GM21825 (cell line): Measurements from ENCODE around the gene S1PR3.

ENCODE experiments used
- ATAC-seq: cut with Tn5 transposase; IDR thresholded peaks from one replicate; pipeline ENCODE4 v1.9.1; 2021; ENCODE audit warnings: mild to moderate bottlenecking, moderate library complexity; ENCODE audit not compliant: unreplicated experiment

Gene S1PR3

DNA sequence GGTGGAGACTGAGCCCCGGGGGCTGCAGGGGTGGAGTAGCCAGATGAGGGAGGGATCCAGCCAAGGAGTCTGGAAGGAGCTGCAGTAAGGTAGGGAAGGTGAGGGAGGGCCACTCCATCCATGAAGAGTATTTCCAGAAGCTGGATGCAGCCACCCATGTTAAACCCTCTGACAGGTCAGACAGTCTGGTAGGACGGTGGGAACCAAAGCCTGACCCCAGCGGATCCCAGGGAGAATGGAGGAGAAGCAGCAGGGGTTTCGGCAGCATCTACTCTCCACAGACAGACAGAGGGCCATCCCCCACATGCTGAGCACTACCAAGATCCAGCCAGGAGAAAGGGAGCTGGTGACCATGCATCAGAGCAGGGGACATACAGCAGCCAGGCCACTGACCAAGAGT is 22.5 kb upstream of the S1PR3 start:
- ATAC-seq = no peak

- no peak for ATAC-seq
Measured at GRCh38 chr9:88969646-88970373, 21.5 kb upstream of the S1PR3 start.

- ATAC-seq = no peak
Measured at GRCh38 chr9:88971131-88971960, 19.9 kb upstream of the S1PR3 start.

DNA sequence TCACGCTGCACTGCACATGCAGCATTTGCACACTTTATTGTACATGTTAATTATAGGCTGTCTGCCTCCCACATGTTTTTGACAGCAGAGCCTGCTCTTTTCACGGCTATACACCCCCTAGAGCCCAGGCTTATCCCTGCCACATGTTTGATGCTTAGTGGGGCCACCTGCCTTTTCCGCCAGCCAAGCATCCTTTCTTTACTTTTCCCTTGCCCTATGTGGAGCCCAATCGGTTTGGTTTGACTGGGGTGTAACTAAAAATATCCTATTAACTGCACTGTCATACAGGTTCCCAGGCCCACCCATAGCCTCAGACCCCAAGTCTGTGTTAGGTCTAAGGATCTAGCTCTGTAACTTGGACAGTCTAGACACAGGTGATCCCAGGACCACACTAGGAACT is 18.9 kb upstream of the S1PR3 start:
- ATAC-seq = no peak

DNA sequence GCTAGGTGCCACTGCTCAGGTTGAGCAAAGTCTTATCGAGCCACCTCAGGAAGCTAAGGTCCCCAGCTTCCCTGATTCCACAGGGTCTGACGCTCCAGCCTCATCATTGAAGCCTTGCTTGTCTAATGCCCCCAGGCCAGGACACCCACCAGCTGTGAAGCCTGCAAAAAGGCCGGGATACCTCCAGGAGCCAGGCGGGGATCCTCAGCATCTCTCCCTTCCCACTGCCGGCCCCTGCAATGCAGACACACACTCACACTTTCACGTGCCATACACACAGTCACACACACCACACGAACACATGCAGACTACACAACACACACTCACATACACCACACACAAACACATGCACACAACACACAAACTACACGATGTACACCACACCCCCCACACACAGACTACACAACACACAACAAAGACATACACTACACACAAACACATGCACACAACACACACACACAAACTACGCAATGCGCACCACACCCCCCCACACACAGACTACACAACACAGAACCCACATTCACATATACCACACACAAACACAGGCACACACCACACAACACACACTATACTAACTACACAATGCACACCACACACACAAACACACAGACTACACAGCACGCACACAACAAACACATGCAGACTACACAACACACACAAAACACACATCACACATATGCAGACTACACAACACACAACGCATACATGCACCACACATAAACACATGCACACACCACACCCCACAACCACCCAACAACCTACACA is 17.8 kb upstream of the S1PR3 start:
- ATAC-seq = no peak

DNA sequence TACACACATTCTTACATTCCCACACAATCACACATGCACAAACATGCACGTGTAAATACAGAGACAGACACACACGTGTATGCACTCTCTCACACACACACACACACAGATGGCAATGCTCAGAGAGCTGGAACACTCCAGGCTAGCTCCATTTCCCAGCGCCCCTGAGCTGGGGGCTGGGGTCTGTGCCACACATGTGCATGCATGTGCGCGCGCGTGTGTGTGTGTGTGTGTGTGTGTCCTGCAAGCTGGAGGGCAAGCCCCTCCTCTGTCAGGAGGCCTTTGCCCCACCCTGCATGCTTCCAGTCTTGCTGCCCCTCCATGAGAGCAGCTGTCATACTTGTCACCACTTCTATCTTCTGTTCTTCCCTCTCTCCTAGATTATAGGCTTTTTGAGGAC is 16.6 kb upstream of the S1PR3 start:
- no peak for ATAC-seq

DNA sequence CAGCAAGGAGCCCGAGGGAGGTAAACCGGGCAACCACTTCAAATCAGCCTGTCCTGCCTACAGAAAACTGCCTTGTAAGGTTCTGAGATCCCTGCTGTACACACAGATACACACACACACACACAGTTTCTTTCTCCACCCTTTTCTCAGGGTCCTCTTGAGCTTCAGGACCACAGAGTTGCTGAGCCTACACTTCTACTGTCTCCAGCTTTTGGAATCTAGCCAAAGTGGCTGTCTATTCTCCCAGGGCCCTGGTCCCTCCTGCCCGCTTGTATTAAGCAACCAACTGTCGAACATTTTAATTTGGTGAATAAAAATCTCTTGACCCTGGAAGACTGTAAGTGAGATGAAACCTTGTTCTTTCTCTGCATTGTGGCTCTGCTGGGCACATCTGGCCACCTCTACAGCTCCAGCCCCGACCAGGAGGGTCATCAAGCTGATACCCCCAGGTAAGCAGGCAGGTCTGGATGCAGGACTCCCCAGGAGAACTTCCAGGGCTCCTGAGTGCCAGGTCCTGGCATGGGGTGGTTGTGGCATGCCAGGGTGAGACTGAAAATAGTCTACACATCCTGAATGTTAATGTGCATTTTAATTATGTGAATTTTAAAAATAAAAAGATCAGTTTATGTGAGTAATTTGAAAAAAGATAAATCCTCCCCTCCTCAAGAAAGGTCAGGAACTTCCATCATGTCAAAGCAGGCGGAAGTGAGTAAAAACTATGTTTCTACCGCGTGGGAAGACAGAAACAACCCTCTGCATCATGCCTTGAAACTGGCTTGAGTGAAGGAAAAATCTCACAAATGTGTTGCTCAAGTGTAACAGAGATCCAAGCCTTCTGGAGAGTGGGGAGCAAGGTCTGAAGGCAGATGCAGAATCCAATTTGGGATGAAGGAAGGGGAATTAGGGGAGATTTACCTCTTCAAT is 15.0 kb upstream of the S1PR3 start:
- ATAC-seq = no peak

- ATAC-seq = no peak
Measured at GRCh38 chr9:88976890-88977257, 14.4 kb upstream of the S1PR3 start.

GRCh38 chr9:88978034-88978433 is 13.2 kb upstream of the S1PR3 start:
- ATAC-seq = no peak

- no peak for ATAC-seq
Measured at GRCh38 chr9:88979021-88979420, 12.2 kb upstream of the S1PR3 start.

DNA sequence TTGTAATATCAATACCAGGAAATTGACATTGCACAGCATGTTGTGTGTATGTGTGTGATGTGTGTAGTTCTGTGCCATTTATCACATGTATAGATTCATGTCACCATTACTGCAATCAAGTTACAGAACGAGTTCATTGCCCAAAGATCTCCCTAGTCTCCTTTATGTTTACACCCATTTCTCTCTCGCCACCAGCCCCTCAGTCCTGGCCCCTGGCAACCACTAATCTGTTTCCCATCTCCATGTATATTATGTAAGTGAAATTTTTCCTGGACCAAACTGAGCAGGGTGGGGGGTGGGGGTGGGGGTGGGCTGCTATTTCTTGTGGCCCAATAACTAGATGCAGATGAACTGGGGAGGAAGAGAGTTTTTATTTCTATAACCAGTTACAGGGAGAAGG is 11.5 kb upstream of the S1PR3 start:
- no peak for ATAC-seq

DNA sequence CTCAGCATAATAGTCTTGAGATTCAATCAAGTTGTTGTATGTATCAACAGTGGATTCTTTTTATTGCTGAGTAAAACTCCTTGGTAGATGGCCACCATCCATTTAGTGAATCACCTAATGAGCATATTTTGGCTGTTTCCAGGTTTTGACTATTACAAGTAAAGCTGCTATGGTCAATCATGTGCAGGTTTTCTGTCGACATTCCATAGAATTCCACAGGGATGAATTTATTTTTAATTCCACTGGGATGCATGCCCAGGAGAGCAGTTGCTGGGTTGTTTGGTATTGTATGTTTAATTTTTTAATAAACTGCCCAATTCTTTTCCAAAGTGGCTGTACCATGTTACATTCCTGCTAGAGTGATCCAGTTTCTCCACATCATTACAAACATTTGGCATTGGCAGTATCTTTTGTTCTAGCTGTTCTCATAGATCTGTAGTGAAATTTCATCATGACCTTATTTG is 10.5 kb upstream of the S1PR3 start:
- ATAC-seq = no peak

GRCh38 chr9:88983865-88984542 is 7.3 kb upstream of the S1PR3 start:
- ATAC-seq = no peak

DNA sequence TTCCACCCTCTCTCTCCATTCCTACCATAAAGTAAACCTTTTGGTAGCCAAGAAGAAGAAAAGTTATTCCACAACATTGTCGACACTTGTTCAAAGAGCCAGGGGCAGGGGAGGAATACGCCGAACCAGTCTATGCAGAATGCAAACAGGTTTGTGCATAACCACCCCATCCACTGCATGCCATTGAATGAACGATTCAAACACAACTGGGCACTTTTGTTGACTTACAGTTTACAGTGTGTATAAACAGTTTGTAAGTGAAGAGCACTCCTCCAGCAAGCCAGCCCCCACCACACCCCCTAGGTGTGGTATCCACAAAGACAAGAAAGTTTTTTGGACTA is 6.8 kb upstream of the S1PR3 start:
- no peak for ATAC-seq

DNA sequence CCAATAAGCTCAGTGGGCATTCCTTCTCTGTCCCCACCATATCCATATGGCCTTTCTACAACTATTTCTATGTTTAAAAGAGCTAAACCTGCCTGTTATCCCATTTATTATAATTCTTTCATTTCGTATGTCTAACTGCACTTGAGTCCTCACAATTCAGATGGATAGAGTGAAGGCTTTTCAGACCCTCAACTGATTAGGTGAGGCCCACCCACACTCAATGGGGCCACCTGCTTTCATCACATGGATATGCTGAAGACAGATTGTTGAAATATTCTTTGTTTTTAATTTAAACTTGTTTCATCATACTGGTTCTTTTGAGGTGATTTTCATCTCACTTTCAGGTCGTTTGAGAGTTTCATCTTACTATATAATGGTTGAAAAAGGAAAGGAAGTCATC is 5.7 kb upstream of the S1PR3 start:
- no peak for ATAC-seq

DNA sequence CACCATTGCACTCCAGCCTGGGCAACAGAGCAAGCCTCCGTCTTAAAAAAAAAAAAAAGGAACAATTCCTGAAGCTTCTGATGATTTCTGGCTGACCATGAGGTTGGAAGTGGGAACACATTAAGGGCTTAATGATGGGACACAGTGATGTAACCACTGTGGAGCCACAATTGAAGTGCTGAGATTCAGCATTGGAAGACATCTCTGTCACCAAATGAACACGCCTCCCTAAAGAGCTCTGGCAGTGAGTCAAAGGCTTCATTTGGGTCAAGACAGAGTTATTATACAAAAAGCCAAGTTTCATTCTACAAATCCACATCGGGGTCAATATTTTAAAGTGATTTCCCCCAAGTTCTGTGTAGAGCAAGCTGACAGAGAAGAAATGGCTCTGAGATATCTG is 4.5 kb upstream of the S1PR3 start:
- no peak for ATAC-seq

DNA sequence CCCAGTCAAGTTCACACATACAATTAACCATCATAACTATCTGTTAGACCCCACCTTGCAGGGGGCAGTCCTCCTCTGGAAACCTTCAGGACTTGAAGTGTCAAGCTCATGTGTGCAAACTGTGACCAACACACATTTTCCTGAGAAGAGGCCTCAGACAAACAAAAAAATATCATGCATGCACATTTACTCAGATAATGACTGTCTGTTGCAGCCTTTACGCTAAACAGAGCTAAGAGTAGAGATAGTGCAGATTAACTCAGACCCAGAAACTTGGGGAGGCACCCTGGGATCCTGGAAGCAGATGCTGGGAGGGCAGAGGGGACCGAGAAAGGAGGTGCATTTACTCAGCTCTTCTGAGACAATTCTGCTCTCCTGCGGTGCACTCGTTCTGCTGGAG is 3.6 kb upstream of the S1PR3 start:
- no peak for ATAC-seq

DNA sequence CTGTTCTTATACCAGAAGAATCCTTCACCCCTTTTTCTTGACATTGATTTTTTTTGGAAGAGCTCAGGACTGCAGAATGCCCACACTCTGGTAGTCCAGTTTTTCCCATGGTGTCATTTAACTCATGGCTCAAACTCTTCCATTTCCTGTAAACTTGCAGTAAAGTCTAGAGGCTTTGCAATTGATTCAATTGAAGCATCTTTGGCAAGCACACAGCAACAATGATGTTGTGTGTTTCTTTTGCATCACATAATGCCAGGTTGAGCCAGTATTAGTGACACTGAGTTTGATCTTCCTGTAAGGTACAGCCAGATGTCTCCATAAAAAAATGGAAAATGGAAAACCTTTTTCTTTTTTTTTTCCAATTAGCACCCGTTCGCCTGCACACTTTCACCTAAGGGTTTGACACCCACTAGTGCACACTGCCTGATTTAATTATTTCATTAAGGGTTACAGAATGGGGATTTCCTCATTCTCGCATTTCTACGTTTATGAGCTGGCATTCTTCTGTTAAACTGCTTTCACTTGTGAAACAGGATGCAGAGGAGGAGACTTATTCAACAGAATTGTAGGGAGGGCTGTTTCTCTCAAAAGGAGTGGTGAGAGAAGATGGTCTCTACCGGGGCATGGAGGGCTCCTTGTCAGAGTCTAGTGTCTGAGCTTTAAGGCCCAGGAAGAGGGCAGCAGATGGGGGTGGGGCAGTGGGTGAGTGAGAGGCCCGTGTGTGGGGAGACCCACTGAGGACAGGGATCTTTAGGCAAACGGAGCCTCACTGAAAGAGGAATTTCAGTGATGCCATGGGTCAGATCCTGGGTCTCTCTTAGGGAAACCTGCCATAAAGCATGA is 2.2 kb upstream of the S1PR3 start:
- ATAC-seq = no peak

DNA sequence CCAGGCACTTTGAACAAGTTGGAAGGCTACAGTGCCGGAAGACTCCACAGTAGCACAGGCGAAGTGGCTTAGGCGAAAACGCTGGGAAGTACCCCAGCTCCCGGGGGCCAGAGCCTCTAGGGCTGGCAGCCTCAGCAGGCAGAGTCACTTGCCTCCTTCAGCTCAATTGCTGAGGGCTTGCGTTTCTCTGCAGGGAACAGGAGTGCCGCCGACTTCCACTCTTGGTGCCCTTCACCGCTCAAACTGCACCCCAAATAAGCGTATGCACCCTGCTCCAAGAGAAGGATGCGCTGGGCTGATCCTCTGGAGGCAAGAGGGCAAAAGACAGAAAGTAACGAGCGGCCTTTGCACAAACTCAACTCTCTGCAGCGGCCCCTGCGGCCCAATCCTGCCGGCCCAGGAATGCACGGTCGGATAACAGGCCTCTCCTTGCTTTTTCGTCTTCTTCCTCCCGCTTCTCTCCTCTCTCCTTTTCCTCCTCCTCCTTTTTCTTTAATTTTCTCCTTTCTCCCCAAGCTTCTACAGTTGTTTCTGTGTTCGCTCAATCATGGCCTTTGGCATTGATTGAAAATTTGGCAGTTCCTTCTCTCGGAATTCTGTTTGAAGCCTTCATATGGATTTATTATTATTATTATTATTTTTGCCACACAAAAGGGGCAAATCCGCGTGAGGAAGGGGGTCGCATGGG is 1.1 kb upstream of the S1PR3 start:
- ATAC-seq = no peak
